GM21717 (cell line): ENCODE data around the gene GLB1L.
"Not testable (repeated sequence)": the region's sequence is repeated elsewhere in the genome, so short reads cannot be mapped to it uniquely, and the experiment has no call there.

Experiments used
- ATAC-seq: cut with Tn5 transposase; IDR thresholded peaks from one replicate; pipeline ENCODE4 v1.9.1; 2021; ENCODE audit warnings: mild to moderate bottlenecking, moderate library complexity; ENCODE audit not compliant: unreplicated experiment

Gene GLB1L

GRCh38 chr2:219245148-219245898 lies at the start of gene GLB1L, which contains the start of gene STK16:
Gene GLB1L, minus strand, starts transcription at chr2:219245444. Its CDS starts 1,871 bp downstream, at chr2:219243573.
Gene STK16, plus strand, starts transcription at chr2:219245479. Its CDS starts 521 bp downstream, at chr2:219246000.
- ATAC-seq, result peak; percentile 68

GRCh38 chr2:219294356-219295351 lies 49.4 kb upstream of the GLB1L start:
- peak; percentile 87 for ATAC-seq

GRCh38 chr2:219293736-219294231 lies 48.5 kb upstream of the GLB1L start:
- no peak for ATAC-seq

- ATAC-seq, result no peak
Measured at GRCh38 chr2:219292616-219293015, 47.4 kb upstream of the GLB1L start.

GRCh38 chr2:219291910-219292490 lies 46.8 kb upstream of the GLB1L start:
- ATAC-seq, result no peak

GRCh38 chr2:219291394-219291793 lies 46.1 kb upstream of the GLB1L start:
- ATAC-seq, result no peak

- no peak for ATAC-seq
Measured at GRCh38 chr2:219290381-219291171, 45.3 kb upstream of the GLB1L start.

- no peak for ATAC-seq
Measured at GRCh38 chr2:219289537-219290361, 44.5 kb upstream of the GLB1L start.

GRCh38 chr2:219289195-219289536 lies 43.9 kb upstream of the GLB1L start:
- ATAC-seq, result no peak

- no peak for ATAC-seq
Measured at GRCh38 chr2:219287580-219288265, 42.5 kb upstream of the GLB1L start.

- not testable (repeated sequence) for ATAC-seq
Measured at GRCh38 chr2:219287116-219287440, 41.8 kb upstream of the GLB1L start.

GRCh38 chr2:219286436-219287115 lies 41.3 kb upstream of the GLB1L start:
- ATAC-seq, result no peak

- ATAC-seq, result no peak
Measured at GRCh38 chr2:219285894-219286425, 40.7 kb upstream of the GLB1L start.

- no peak for ATAC-seq
Measured at GRCh38 chr2:219285373-219285735, 40.1 kb upstream of the GLB1L start.

- ATAC-seq, result no peak
Measured at GRCh38 chr2:219284501-219285372, 39.5 kb upstream of the GLB1L start.

- no peak for ATAC-seq
Measured at GRCh38 chr2:219282943-219283581, 37.8 kb upstream of the GLB1L start.

GRCh38 chr2:219282375-219282774 lies 37.1 kb upstream of the GLB1L start:
- no peak for ATAC-seq
